ENCODE measurements around the gene PLEKHA8.

GRCh38 chr7:30003098-30003497 lies 25.1 kb upstream of the PLEKHA8 start:
- TF ChIP-seq ZNF384 (IDR thresholded peaks at IDR 0.05): no peak
- no peak for TF ChIP-seq BHLHE40 (IDR thresholded peaks at IDR 0.05; ENCODE audit: borderline replicate concordance)
- no peak for TF ChIP-seq ELF4 (IDR thresholded peaks at IDR 0.05)
- no peak for TF ChIP-seq FOXK2 (IDR thresholded peaks at IDR 0.05)
- no peak for TF ChIP-seq SP1 (IDR thresholded peaks at IDR 0.05)
- no peak for TF ChIP-seq FOXM1 (IDR thresholded peaks at IDR 0.05; ENCODE audit: borderline replicate concordance)
- no peak for TF ChIP-seq ARNT (IDR thresholded peaks at IDR 0.05)
- no peak for TF ChIP-seq L3MBTL2 (conservative IDR thresholded peaks at IDR 0.05)
- no peak for TF ChIP-seq HDGF (IDR thresholded peaks at IDR 0.05; ENCODE audit: borderline replicate concordance)
- no peak for TF ChIP-seq PKNOX1 (IDR thresholded peaks at IDR 0.05)
- no peak for TF ChIP-seq CTBP1 (IDR thresholded peaks at IDR 0.05; ENCODE audit: borderline replicate concordance)
